Stomach (tissue), 9 donors: ENCODE results near the gene C1QBP. TPM values are rescaled to one million over a fixed set of nuclear protein-coding genes. Genes with fewer than 3 reads are reported as not detected.

Source experiments
- DNase-seq, 2 donors: peaks; one replicate each; pipeline versions ENCODE4 v3.0.0 to v3.0.0-alpha.2; 2013 to 2019
- H3K27ac ChIP-seq, 5 donors: fragments of 200-600 bp in 4 of 5; sonication (generic) in 4 of 5; one replicate each; pipeline ENCODE4 v1.5.1; 2013 to 2019; ENCODE audit warnings: mild to moderate bottlenecking in 1 of 5, moderate library complexity in 1 of 5
- H3K27me3 ChIP-seq, 3 donors: fragments of 200-600 bp; sonication (generic); one replicate each; pipeline ENCODE4 v1.5.1; 2017 to 2019; ENCODE audit warnings: mixed run types in 1 of 3
- H3K36me3 ChIP-seq, 4 donors: fragments of 200-600 bp; sonication (generic); 1 replicate in 3 of 4; 2 replicates in 1 of 4; pipeline ENCODE4 v1.5.1; 2016 to 2019
- H3K4me1 ChIP-seq, 4 donors: fragments of 200-600 bp; sonication (generic); one replicate each; pipeline ENCODE4 v1.5.1; 2016 to 2019
- H3K4me3 ChIP-seq, 4 donors: fragments of 200-600 bp; sonication (generic) in 3 of 4; one replicate each; pipeline ENCODE4 v1.5.1; 2016 to 2019; ENCODE audit warnings: mild to moderate bottlenecking in 1 of 4
- H3K9me3 ChIP-seq, 4 donors: fragments of 200-600 bp; sonication (generic); one replicate each; pipeline ENCODE4 v1.5.1; 2016 to 2019
- EP300 ChIP-seq: sonication (generic); formaldehyde crosslinking; IDR thresholded peaks from one replicate; pipeline ENCODE4 v1.6.1; 2017; ENCODE audit warnings: antibody characterized with exemption
- POLR2A ChIP-seq, 4 donors: fragments of 450-650 bp; IDR thresholded peaks; one replicate each; pipeline ENCODE4 v1.6.1; 2016; ENCODE audit warnings: antibody characterized with exemption in 4 of 4, control low read depth in 2 of 4, mild to moderate bottlenecking in 1 of 4, moderate library complexity in 1 of 4
- POLR2AphosphoS5 ChIP-seq, 3 donors: sonication (generic); formaldehyde crosslinking; IDR thresholded peaks; one replicate each; pipeline ENCODE4 v1.6.1; 2016; ENCODE audit warnings: antibody characterized with exemption in 3 of 3
- WGBS, 5 donors: extraction: QIAGEN DNeasy Blood & Tissue Kit in 3 of 5; methylation state at CpG; one replicate each; pipeline versions ENCODE4 v1.1.5 to v1.1.7; 2013 to 2018; 5-methylcytosine and 5-hydroxymethylcytosine counted together
- intact Hi-C: fragments of 100-400 bp; cut with DNase I; formaldehyde crosslinking; loops from one replicate; pipeline ENCODE4 v1.15.1; 2023; ENCODE audit warnings: low total_unique reads
- polyA plus RNA-seq, 3 donors: library from polyadenylated mRNA; stranded (reverse); fragments of 200-250 nt; gene quantifications; one replicate each; pipeline ENCODE4 v1.2.3, GENCODE V29; 2013
- total RNA-seq, 5 donors: library from RNA; depleted of rRNA; stranded (reverse); fragments of >200 nt; gene quantifications; one replicate each; pipeline versions ENCODE4 v1.1.0 to v1.2.3, GENCODE V29; 2014 to 2016
- TF ChIP-seq, protein P1 (sequence below), 7 experiments: fragments of 450-650 bp in 4 of 7; fragments of 200-600 bp in 3 of 7; sonication (generic) in 3 of 7; IDR thresholded peaks; one replicate each; pipeline ENCODE4 v1.5.1; 2016 to 2019; ENCODE audit warnings: antibody characterized with exemption in 7 of 7, control low read depth in 2 of 7, mild to moderate bottlenecking in 1 of 7
- donor health status: healthy with polysubstance abuse.
- donor health status: Bipolar disorder and iron deficiency.
- donor health status: healthy.

The C1QBP gene
- total and polyA plus RNA-seq, 8 donors, result 26.8 to 320 (median 95.4) TPM

DNA sequence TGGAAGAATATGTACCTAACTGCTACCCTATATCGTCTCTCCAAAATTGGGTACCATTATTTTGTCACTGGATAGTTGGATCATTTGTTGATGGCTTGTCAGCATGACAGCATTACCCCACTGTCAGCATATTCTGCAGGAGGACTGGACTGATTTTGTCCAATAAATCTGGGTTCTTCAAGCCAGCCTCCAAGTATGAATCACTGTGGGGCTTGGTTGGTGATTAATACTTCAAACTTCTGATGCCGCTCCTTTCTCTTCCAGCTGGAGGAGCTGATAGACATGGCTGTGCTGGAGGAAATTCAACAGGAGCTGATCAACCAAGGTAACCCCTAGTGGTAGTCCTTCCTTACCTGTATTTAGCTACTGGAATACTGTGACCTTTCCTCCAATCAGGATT lies 16.4 kb downstream of the C1QBP start:
- WGBS, 5 donors, result 81 to 89% (median 87%) methylated on average over 2 of the region's 2 CpGs
- Histone ChIP-seq H3K9me3 (no peaks in the 10 kb centered on the region), H3K4me3 (no peak overlapping the region), H3K27ac (no peak overlapping the region), H3K4me1 (peaks cover 22 to 52% (median 34%) of the 10 kb centered on the region in 4 donors), H3K36me3 (peaks cover 32 to 64% (median 58%) of the 10 kb centered on the region in 4 donors), H3K27me3 (no peaks in the 10 kb centered on the region)
- TF ChIP-seq EP300 (no peak), POLR2AphosphoS5 (IDR thresholded peaks at IDR 0.05) (no peak), POLR2A (IDR thresholded peaks at IDR 0.05) (no peak)
- TF ChIP-seq, protein P1, sequence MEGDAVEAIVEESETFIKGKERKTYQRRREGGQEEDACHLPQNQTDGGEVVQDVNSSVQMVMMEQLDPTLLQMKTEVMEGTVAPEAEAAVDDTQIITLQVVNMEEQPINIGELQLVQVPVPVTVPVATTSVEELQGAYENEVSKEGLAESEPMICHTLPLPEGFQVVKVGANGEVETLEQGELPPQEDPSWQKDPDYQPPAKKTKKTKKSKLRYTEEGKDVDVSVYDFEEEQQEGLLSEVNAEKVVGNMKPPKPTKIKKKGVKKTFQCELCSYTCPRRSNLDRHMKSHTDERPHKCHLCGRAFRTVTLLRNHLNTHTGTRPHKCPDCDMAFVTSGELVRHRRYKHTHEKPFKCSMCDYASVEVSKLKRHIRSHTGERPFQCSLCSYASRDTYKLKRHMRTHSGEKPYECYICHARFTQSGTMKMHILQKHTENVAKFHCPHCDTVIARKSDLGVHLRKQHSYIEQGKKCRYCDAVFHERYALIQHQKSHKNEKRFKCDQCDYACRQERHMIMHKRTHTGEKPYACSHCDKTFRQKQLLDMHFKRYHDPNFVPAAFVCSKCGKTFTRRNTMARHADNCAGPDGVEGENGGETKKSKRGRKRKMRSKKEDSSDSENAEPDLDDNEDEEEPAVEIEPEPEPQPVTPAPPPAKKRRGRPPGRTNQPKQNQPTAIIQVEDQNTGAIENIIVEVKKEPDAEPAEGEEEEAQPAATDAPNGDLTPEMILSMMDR (IDR thresholded peaks at IDR 0.05), result no peak
- intact Hi-C loops, result no loop called here
- no peak for DNase-seq

DNA sequence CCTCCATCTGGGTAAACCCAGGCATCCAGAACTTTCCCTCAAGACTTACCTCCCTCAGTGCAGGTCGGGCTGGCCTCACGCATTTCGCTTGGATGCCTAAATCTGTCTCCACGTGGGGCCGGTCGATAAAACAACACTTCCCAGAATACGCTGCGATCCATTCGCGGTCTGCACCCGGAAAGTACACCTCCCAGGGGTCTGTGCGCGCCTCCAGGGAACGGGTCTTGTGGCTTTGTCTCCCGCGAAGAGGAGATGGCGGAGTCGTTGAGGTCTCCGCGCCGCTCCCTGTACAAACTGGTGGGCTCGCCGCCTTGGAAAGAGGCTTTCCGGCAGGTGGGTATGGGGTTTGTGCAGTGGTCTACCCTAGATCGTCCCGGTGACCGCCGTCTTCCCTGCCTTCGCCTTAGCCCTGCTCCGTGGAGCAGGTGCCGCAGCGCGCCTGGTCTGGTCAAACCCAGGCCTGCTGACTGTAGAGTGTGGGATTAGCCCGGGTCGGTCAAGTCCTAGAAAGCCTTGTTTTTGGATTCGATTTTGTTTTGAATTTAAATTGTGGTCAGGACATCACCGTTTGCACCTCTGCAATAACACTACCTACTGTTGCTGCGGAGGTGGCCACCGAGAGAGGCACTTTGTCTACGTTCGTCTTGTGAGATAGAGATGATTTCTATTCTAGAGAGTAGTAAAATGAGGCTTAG lies 18.8 kb downstream of the C1QBP start, which contains the start of gene RPAIN:
Gene RPAIN, plus strand, starts transcription at position 224 of the 695 bp plus-strand sequence. Its CDS starts 29 bp downstream, at position 253.
- Histone ChIP-seq H3K36me3 (peaks cover 30 to 58% (median 51%) of the 10 kb centered on the region in 4 donors), H3K4me3 (peak within 1 kb of the TSS; percentile 87 to 88 (median 88)), H3K4me1 (peaks cover 33 to 65% (median 47%) of the 10 kb centered on the region in 4 donors), H3K27me3 (no peaks in the 10 kb centered on the region), H3K9me3 (no peaks in the 10 kb centered on the region), H3K27ac (peak within 1 kb of the TSS; percentile 80 to 96 (median 95))
- intact Hi-C loops, result no loop called here
- peak; percentile 88 to 96 for DNase-seq
- 0 to 1% (median 0%) methylated on average over 35 to 41 of the region's 41 CpGs for WGBS, 5 donors
- TF ChIP-seq, protein P1 (IDR thresholded peaks at IDR 0.05), result no peak
- TF ChIP-seq EP300, result no peak
- peak; percentile 69 to 83 (median 78) for TF ChIP-seq POLR2AphosphoS5 (IDR thresholded peaks at IDR 0.05)
- TF ChIP-seq POLR2A (IDR thresholded peaks at IDR 0.05), result peak in 2 of 4 donors; percentile 21 to 52

DNA sequence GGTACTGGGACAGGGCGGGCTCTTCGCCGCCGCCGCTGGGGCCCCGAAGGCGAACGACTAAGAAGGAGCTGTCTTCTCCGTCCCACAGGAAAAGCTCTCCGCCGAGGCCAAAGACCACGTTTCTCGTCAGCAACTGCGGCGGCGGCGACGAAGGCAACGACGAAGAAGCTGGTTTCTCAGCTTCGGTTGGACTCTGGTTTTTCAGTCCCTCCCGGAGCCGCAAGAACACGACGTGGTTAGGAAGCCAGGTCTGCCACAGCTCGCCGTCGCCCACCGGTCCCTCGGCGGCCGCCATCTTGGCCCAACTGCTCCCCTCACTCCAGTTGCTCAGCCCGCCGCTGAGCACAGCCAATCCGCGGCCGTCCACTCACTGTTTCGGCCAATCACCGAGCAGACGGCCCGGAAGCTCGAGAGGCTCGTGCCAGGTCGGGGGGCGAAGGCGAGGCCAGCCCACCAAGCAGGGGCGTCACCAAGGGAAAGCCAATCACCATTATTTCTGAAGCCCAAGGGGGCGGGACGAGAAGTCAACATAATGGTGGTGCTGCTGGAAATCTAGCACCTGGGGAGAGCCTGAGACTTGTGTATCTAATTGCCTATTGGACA lies 19.5 kb downstream of the C1QBP start, which contains the start of gene NUP88:
Gene NUP88, minus strand, starts transcription at position 307 of the 603 bp plus-strand sequence. Its CDS starts 12 bp downstream, at position 295.
- Histone ChIP-seq H3K9me3 (no peaks in the 10 kb centered on the region), H3K36me3 (peaks cover 24 to 58% (median 51%) of the 10 kb centered on the region in 4 donors), H3K27ac (peak within 1 kb of the TSS; percentile 80 to 96 (median 95)), H3K4me1 (peaks cover 33 to 67% (median 47%) of the 10 kb centered on the region in 4 donors), H3K4me3 (peak within 1 kb of the TSS; percentile 87 to 88 (median 88)), H3K27me3 (no peaks in the 10 kb centered on the region)
- peak; percentile 72 to 97 (median 92) for TF ChIP-seq POLR2AphosphoS5 (IDR thresholded peaks at IDR 0.05)
- TF ChIP-seq, protein P1 (IDR thresholded peaks at IDR 0.05), result no peak
- TF ChIP-seq POLR2A (IDR thresholded peaks at IDR 0.05), result peak in 2 of 4 donors; percentile 59 to 70
- WGBS, 5 donors, result 0 to 1% (median 0%) methylated on average over 19 to 49 of the region's 49 CpGs
- DNase-seq, result peak; percentile 94 to 99
- intact Hi-C loops, result no loop called here

DNA sequence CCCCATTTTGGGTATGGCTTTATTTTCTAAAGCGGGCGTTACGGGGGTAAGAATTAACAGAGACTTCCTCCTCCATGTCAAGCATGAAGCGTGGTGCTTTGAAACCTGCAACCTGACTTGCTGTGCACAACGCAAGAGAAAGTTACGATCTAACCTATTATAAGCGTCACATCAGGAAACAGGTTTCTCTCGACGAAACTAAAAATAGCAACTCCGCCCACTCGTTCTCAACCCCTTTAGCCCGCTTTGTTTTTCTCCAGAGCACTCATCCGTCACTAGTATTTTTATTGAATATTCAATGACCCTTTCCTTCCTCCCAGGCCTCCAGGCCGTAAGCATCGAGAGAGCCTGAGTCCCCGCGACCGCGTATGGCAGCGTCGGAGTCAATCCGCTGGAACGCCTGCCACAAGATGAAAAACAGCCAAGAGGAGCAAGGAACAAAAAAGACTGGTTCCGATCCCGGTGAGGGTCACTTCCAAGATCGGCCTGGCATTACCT lies 20.0 kb downstream of the C1QBP start:
- Histone ChIP-seq H3K4me1 (peaks cover 33 to 70% (median 50%) of the 10 kb centered on the region in 4 donors), H3K9me3 (no peaks in the 10 kb centered on the region), H3K27me3 (no peaks in the 10 kb centered on the region), H3K27ac (peak overlapping the region; percentile 80 to 96 (median 95)), H3K36me3 (peaks cover 22 to 58% (median 51%) of the 10 kb centered on the region in 4 donors), H3K4me3 (peak overlapping the region; percentile 87 to 88 (median 88))
- intact Hi-C loops, result no loop called here
- 0% methylated on average over 26 of the region's 26 CpGs for WGBS, 5 donors
- DNase-seq, result peak; percentile 52 to 91
- TF ChIP-seq POLR2AphosphoS5 (IDR thresholded peaks at IDR 0.05) (peak in 1 of 3 donors; percentile 60), POLR2A (IDR thresholded peaks at IDR 0.05) (no peak)
